GM18858 (cell line): ENCODE results near the gene BLZF1.
"Not testable (repeated sequence)": the region's sequence is repeated elsewhere in the genome, so short reads cannot be mapped to it uniquely, and the experiment has no call there.

ENCODE experiments used
- ATAC-seq: cut with Tn5 transposase; IDR thresholded peaks from one replicate; pipeline ENCODE4 v1.9.1; 2021; ENCODE audit not compliant: unreplicated experiment

Gene BLZF1

GRCh38 chr1:169360415-169360814 is 7.6 kb upstream of the BLZF1 start:
- no peak for ATAC-seq

- no peak for ATAC-seq
Observed at GRCh38 chr1:169361281-169361680, 6.7 kb upstream of the BLZF1 start.

GRCh38 chr1:169363046-169363730 is 4.8 kb upstream of the BLZF1 start:
- peak; percentile 42 for ATAC-seq

GRCh38 chr1:169364948-169365347 is 3.0 kb upstream of the BLZF1 start:
- ATAC-seq, result no peak

GRCh38 chr1:169367096-169367685 is 804 bp upstream of the BLZF1 start:
- ATAC-seq, result no peak

- no peak for ATAC-seq
Observed at GRCh38 chr1:169368406-169368769, 393 bp downstream of the BLZF1 start.

GRCh38 chr1:169371404-169371803 is 3.4 kb downstream of the BLZF1 start:
- no peak for ATAC-seq

GRCh38 chr1:169381162-169381561 is 13.2 kb downstream of the BLZF1 start:
- ATAC-seq, result no peak

GRCh38 chr1:169383449-169383848 is 15.5 kb downstream of the BLZF1 start:
- ATAC-seq, result no peak

GRCh38 chr1:169387399-169387798 is 19.4 kb downstream of the BLZF1 start:
- no peak for ATAC-seq

- peak; percentile 91 for ATAC-seq
Observed at GRCh38 chr1:169390303-169390702, 22.3 kb downstream of the BLZF1 start.

GRCh38 chr1:169392406-169392805 is 24.4 kb downstream of the BLZF1 start:
- ATAC-seq, result no peak

- ATAC-seq, result no peak
Observed at GRCh38 chr1:169395955-169396354, 28.0 kb downstream of the BLZF1 start.

GRCh38 chr1:169402578-169402977 is 34.6 kb downstream of the BLZF1 start:
- not testable (repeated sequence) for ATAC-seq

- not testable (repeated sequence) for ATAC-seq
Observed at GRCh38 chr1:169408340-169408739, 40.3 kb downstream of the BLZF1 start.

- ATAC-seq, result no peak
Observed at GRCh38 chr1:169414952-169415351, 47.0 kb downstream of the BLZF1 start.

GRCh38 chr1:169421309-169421708 is 53.3 kb downstream of the BLZF1 start:
- no peak for ATAC-seq

- no peak for ATAC-seq
Observed at GRCh38 chr1:169426174-169426705, 58.2 kb downstream of the BLZF1 start.

GRCh38 chr1:169427081-169427641 is 59.2 kb downstream of the BLZF1 start, which contains the start of gene CCDC181:
TSS of gene CCDC181 (minus strand) at chr1:169427474. CDS start at chr1:169424927, 2,547 bp downstream.
- peak; percentile 80 for ATAC-seq
